GM18511 (cell line): Measurements from ENCODE around the gene ARHGEF33.

ENCODE experiments used
- ATAC-seq: cut with Tn5 transposase; IDR thresholded peaks from one replicate; pipeline ENCODE4 v1.9.1; 2021; ENCODE audit warnings: mild to moderate bottlenecking, moderate library complexity; ENCODE audit not compliant: unreplicated experiment

The ARHGEF33 gene

GRCh38 chr2:38951766-38952165, 62.1 kb downstream of the ARHGEF33 start:
- no peak for ATAC-seq

GRCh38 chr2:38957972-38958371, 68.3 kb downstream of the ARHGEF33 start:
- no peak for ATAC-seq

GRCh38 chr2:38959466-38959865, 69.8 kb downstream of the ARHGEF33 start:
- no peak for ATAC-seq

- peak; percentile 56 for ATAC-seq
Measured at GRCh38 chr2:38959938-38960608, 70.4 kb downstream of the ARHGEF33 start.

GRCh38 chr2:38960609-38961320, 71.1 kb downstream of the ARHGEF33 start:
- no peak for ATAC-seq

GRCh38 chr2:38966006-38966405, 76.3 kb downstream of the ARHGEF33 start:
- no peak for ATAC-seq

- no peak for ATAC-seq
Measured at GRCh38 chr2:38966678-38967077, 77.0 kb downstream of the ARHGEF33 start.

GRCh38 chr2:38968021-38968420, 78.3 kb downstream of the ARHGEF33 start:
- ATAC-seq, result no peak

GRCh38 chr2:38971377-38971776, 81.7 kb downstream of the ARHGEF33 start:
- ATAC-seq, result no peak

GRCh38 chr2:38973266-38973665, 83.6 kb downstream of the ARHGEF33 start:
- no peak for ATAC-seq

- no peak for ATAC-seq
Measured at GRCh38 chr2:38975042-38975441, 85.4 kb downstream of the ARHGEF33 start.

GRCh38 chr2:38977047-38977446, 87.4 kb downstream of the ARHGEF33 start:
- no peak for ATAC-seq

GRCh38 chr2:38978296-38978903, 88.7 kb downstream of the ARHGEF33 start:
- no peak for ATAC-seq

- ATAC-seq, result no peak
Measured at GRCh38 chr2:38978908-38979307, 89.2 kb downstream of the ARHGEF33 start.

GRCh38 chr2:38981003-38981669, 91.5 kb downstream of the ARHGEF33 start:
- ATAC-seq, result no peak

GRCh38 chr2:38981670-38982357, 92.1 kb downstream of the ARHGEF33 start:
- no peak for ATAC-seq

- ATAC-seq, result no peak
Measured at GRCh38 chr2:38982498-38982897, 92.8 kb downstream of the ARHGEF33 start.

GRCh38 chr2:38988716-38989115, 99.0 kb downstream of the ARHGEF33 start:
- no peak for ATAC-seq

GRCh38 chr2:38991899-38992298, 102.2 kb downstream of the ARHGEF33 start:
- no peak for ATAC-seq

- ATAC-seq, result no peak
Measured at GRCh38 chr2:38997781-38998180, 108.1 kb downstream of the ARHGEF33 start.

- no peak for ATAC-seq
Measured at GRCh38 chr2:39000552-39000951, 110.9 kb downstream of the ARHGEF33 start.
